Activated naive CD8-positive, alpha-beta T cell (primary cell): ENCODE measurements around the gene SKP2.

ENCODE experiments used
- H3K27ac Mint-ChIP-seq: one replicate; pipeline ENCODE4 v1.8.0; 2021; ENCODE audit warnings: mixed read lengths
- H3K27me3 Mint-ChIP-seq: one replicate; pipeline ENCODE4 v1.8.0; 2021; ENCODE audit warnings: mixed read lengths
- H3K36me3 Mint-ChIP-seq: one replicate; pipeline ENCODE4 v1.8.0; 2021; ENCODE audit warnings: mixed read lengths
- H3K4me1 Mint-ChIP-seq: one replicate; pipeline ENCODE4 v1.8.0; 2021; ENCODE audit warnings: low read depth, mixed read lengths
- H3K4me3 Mint-ChIP-seq: one replicate; pipeline ENCODE4 v1.8.0; 2021; ENCODE audit warnings: mild to moderate bottlenecking, mixed read lengths
- H3K9me3 Mint-ChIP-seq: one replicate; pipeline ENCODE4 v1.8.0; 2021; ENCODE audit warnings: low read depth, mixed read lengths

SKP2 gene

DNA sequence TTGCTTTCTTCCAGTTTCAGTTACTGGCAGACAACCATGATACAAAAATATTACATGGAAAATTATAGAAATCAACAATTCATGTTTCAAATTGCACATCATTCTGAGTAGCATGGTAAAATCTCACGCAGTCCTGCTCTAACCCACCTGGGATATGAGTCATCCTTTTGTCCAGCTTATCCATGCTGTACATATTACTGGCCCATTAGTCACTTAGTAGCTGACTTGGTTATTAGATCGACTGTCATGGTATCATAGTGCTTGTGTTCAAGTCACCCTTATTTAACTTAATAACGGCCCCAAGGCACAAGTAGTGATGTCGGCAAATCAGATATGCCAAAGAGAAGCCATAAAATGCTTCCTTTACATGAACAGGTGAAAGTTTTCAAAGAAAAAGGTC is 48.6 kb downstream of the SKP2 start:
- no peaks in the 10 kb centered on the region for H3K9me3 Mint-ChIP-seq
- H3K4me3 Mint-ChIP-seq: no peak overlapping the region
- peaks cover 17% of the 10 kb centered on the region for H3K36me3 Mint-ChIP-seq
- H3K27me3 Mint-ChIP-seq: no peaks in the 10 kb centered on the region
- no peaks in the 10 kb centered on the region for H3K4me1 Mint-ChIP-seq
- no peak overlapping the region for H3K27ac Mint-ChIP-seq

GRCh38 chr5:36202521-36202961 is 50.6 kb downstream of the SKP2 start:
- H3K4me1 Mint-ChIP-seq: no peaks in the 10 kb centered on the region
- peaks cover 26% of the 10 kb centered on the region for H3K36me3 Mint-ChIP-seq
- H3K27ac Mint-ChIP-seq: no peak overlapping the region
- H3K27me3 Mint-ChIP-seq: no peaks in the 10 kb centered on the region
- H3K9me3 Mint-ChIP-seq: no peaks in the 10 kb centered on the region
- H3K4me3 Mint-ChIP-seq: no peak overlapping the region

DNA sequence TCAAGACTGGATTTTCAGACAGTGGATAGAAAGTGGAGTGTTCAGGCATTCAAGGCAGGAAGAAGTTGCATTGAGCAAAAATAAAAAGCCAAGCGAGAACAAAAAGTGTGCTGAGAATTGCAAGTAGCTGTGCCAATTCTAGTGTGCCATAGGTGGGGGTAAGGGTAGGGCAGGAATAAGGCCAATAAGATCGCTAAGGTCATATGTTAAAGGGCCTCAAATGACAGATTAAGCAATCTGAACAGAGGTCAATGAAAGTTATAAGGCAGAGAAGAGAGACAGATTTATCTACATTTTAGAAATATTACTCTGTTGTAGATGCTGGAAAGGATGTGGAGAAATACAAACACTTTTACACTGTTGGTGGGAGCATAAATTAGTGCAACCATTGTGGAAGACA is 53.4 kb downstream of the SKP2 start:
- Mint-ChIP-seq H3K9me3 (no peaks in the 10 kb centered on the region), H3K27me3 (no peaks in the 10 kb centered on the region), H3K36me3 (peaks cover 29% of the 10 kb centered on the region), H3K4me3 (no peak overlapping the region), H3K4me1 (no peaks in the 10 kb centered on the region), H3K27ac (no peak overlapping the region)

DNA sequence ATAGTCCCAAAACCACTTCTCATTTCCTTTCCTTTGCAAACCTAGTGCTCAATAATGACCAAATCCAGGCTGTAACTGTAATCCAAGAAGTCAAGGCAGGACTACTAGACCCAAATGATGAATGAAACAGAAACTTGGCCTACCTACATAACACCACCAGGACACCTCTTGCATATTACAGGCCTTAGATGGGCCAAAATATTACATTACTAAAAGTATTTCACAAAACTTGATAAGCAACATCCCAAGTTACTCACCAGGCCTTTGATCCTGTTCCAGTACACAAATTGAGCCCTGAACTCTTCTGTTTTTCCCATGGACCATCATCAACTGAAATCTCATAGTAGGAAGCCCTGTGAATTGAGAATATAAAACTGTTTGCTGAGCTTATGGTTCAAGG is 55.0 kb downstream of the SKP2 start:
- Mint-ChIP-seq H3K4me3 (no peak overlapping the region), H3K4me1 (no peaks in the 10 kb centered on the region), H3K36me3 (peaks cover 29% of the 10 kb centered on the region), H3K27ac (no peak overlapping the region), H3K9me3 (no peaks in the 10 kb centered on the region), H3K27me3 (no peaks in the 10 kb centered on the region)

GRCh38 chr5:36208786-36209185 is 56.9 kb downstream of the SKP2 start:
- H3K4me3 Mint-ChIP-seq: no peak overlapping the region
- H3K36me3 Mint-ChIP-seq: peaks cover 28% of the 10 kb centered on the region
- no peaks in the 10 kb centered on the region for H3K27me3 Mint-ChIP-seq
- no peaks in the 10 kb centered on the region for H3K4me1 Mint-ChIP-seq
- no peak overlapping the region for H3K27ac Mint-ChIP-seq
- no peaks in the 10 kb centered on the region for H3K9me3 Mint-ChIP-seq

DNA sequence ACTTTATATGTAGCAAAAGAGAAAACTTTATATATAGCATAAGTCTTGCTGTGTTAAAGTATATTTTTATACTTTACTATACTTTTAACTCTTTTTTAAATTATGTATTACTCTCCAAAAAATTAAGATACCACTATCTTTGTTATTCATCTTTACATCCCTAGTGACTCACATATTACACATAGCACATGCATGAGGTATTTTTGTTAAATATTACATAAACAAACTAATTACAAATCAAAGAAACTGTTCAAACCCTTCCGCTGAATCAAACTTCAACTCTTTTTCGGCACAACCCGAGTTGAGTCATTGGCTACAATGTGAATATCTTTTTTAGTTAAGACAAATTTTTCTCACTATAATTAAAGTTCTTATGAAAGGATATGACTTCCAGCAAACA is 57.8 kb downstream of the SKP2 start:
- no peaks in the 10 kb centered on the region for H3K27me3 Mint-ChIP-seq
- H3K36me3 Mint-ChIP-seq: peaks cover 28% of the 10 kb centered on the region
- H3K27ac Mint-ChIP-seq: no peak overlapping the region

DNA sequence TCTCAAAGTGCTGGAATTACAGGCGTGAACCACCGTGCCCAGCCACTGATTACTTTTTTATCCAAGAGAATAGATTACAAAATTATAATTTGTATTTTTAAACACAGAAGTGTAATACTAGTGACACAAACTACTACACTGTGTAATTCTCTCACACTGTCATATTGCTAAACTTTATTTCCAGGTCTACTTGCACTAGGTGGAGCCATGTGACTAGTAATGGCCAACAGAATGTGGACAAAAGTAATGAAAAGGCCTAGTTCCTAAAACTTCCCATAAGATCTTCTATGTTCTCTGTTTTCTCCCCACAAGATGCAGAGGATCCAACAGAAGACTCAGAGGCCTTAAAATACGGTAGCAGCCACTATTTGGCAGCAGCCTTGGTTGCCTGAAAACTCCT is 62.5 kb downstream of the SKP2 start:
- Mint-ChIP-seq H3K27me3 (no peaks in the 10 kb centered on the region), H3K27ac (no peak overlapping the region), H3K4me3 (no peak overlapping the region), H3K4me1 (no peaks in the 10 kb centered on the region), H3K9me3 (no peaks in the 10 kb centered on the region), H3K36me3 (peaks cover 13% of the 10 kb centered on the region)

More for the DNA sequence above, 57.8 kb downstream of the SKP2 start:
- Mint-ChIP-seq H3K4me1 (no peaks in the 10 kb centered on the region), H3K4me3 (no peak overlapping the region), H3K9me3 (no peaks in the 10 kb centered on the region)

GRCh38 chr5:36215910-36216309 is 64.0 kb downstream of the SKP2 start:
- Mint-ChIP-seq H3K4me3 (no peak overlapping the region), H3K27me3 (no peaks in the 10 kb centered on the region), H3K9me3 (no peaks in the 10 kb centered on the region), H3K27ac (no peak overlapping the region), H3K36me3 (peaks cover 12% of the 10 kb centered on the region), H3K4me1 (no peaks in the 10 kb centered on the region)

GRCh38 chr5:36217567-36217966 is 65.7 kb downstream of the SKP2 start:
- H3K4me3 Mint-ChIP-seq: no peak overlapping the region
- H3K4me1 Mint-ChIP-seq: no peaks in the 10 kb centered on the region
- no peak overlapping the region for H3K27ac Mint-ChIP-seq
- H3K9me3 Mint-ChIP-seq: no peaks in the 10 kb centered on the region
- no peaks in the 10 kb centered on the region for H3K27me3 Mint-ChIP-seq
- H3K36me3 Mint-ChIP-seq: peaks cover 15% of the 10 kb centered on the region

GRCh38 chr5:36217988-36218387 is 66.1 kb downstream of the SKP2 start:
- H3K27me3 Mint-ChIP-seq: no peaks in the 10 kb centered on the region
- no peaks in the 10 kb centered on the region for H3K9me3 Mint-ChIP-seq
- H3K4me3 Mint-ChIP-seq: no peak overlapping the region
- H3K36me3 Mint-ChIP-seq: peaks cover 15% of the 10 kb centered on the region
- no peak overlapping the region for H3K27ac Mint-ChIP-seq
- H3K4me1 Mint-ChIP-seq: no peaks in the 10 kb centered on the region

DNA sequence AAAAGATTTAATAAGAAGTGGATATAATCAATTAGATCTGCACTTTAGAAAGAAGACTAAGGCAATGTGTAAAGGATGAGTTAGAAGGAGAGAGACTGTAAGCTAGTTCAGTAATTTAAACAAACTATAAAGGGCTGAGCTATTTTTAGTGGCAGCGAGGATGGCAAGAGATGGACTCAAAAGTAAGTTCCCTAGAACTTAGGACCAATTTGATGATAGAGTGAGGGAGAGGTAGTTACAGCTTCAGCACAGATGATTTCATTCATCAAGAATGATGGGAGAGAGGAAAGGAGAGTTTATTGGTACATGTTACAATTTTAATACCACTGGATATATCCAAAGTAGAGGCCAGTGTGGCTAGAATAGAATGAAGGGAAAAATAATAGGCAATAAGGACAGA is 70.7 kb downstream of the SKP2 start:
- H3K9me3 Mint-ChIP-seq: no peaks in the 10 kb centered on the region
- no peaks in the 10 kb centered on the region for H3K27me3 Mint-ChIP-seq
- no peak overlapping the region for H3K27ac Mint-ChIP-seq
- H3K4me1 Mint-ChIP-seq: no peaks in the 10 kb centered on the region
- H3K4me3 Mint-ChIP-seq: no peak overlapping the region
- H3K36me3 Mint-ChIP-seq: peaks cover 28% of the 10 kb centered on the region

DNA sequence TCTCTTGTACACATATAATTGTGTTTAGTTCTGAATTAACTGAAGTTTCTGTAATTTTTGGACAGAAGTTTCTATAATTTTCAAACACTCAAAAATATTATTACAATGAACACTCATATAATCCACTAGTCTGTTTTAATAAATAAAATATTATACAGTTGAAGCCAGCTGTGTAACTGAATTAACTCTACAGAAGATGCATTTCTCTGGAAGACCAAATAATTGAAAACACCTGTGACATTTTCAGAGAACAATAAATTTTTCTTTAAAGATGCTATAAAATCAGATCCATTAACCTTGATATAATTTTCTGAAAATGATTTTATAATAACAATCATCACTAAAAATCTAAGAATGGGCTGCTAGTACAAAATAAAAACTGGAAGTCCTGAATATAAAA is 75.1 kb downstream of the SKP2 start:
- Mint-ChIP-seq H3K27me3 (no peaks in the 10 kb centered on the region), H3K4me3 (no peak overlapping the region), H3K9me3 (no peaks in the 10 kb centered on the region), H3K36me3 (peaks cover 17% of the 10 kb centered on the region), H3K4me1 (peaks cover 2% of the 10 kb centered on the region), H3K27ac (no peak overlapping the region)

DNA sequence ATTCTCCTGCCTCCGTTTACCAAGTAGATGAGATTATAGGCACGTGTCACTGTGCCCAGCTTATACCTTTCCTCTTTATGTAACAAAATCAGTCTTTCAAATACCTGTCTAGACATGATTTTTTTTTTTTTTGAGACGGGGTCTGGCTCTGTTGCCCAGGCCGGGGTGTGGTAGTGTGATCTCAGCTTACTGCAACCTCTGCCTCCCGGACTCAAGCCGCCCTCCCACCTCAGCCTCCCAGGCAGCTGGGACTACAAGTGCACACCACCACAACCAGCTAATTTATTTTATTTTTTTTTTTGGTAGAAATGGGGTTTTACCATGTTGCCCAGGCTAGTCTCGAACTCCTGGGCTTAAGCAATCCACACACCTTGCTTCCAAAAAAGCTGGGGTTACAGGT is 76.6 kb downstream of the SKP2 start:
- Mint-ChIP-seq H3K27me3 (no peaks in the 10 kb centered on the region), H3K9me3 (no peaks in the 10 kb centered on the region), H3K4me3 (no peak overlapping the region), H3K27ac (no peak overlapping the region), H3K4me1 (peaks cover 2% of the 10 kb centered on the region), H3K36me3 (peaks cover 17% of the 10 kb centered on the region)

GRCh38 chr5:36230151-36230790 is 78.4 kb downstream of the SKP2 start:
- Mint-ChIP-seq H3K27ac (no peak overlapping the region), H3K4me1 (peaks cover 2% of the 10 kb centered on the region), H3K9me3 (no peaks in the 10 kb centered on the region), H3K36me3 (peaks cover 7% of the 10 kb centered on the region), H3K4me3 (no peak overlapping the region), H3K27me3 (no peaks in the 10 kb centered on the region)

DNA sequence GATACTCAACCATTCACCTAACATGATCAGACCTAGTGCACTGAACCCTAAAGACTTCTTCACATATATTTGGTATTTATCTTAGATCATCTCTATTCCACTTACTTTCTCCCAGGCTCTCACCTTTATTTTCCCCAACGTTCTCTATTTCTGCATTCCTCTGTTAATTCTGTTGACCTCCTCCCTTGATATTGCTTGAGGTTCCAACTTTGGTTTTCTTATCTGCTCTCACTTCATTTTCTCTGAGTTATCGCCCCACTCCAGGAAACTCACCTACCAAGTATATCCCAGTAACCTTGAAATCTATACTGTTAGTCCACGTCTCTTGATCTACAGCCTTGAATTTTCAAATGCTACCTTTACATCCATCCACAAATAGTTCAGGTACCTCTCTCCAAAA is 80.6 kb downstream of the SKP2 start:
- Mint-ChIP-seq H3K4me1 (peaks cover 8% of the 10 kb centered on the region), H3K27ac (no peak overlapping the region), H3K36me3 (no peaks in the 10 kb centered on the region), H3K9me3 (no peaks in the 10 kb centered on the region), H3K4me3 (no peak overlapping the region), H3K27me3 (no peaks in the 10 kb centered on the region)
